DOHH2 (cell line): ENCODE data around the gene CABP4.

ENCODE experiments used
- CTCF ChIP-seq: fragments of 200-600 bp; sonication (generic); IDR thresholded peaks from one replicate; pipeline ENCODE4 v1.5.1; 2014; ENCODE audit warnings: antibody characterized with exemption, mild to moderate bottlenecking, low read depth, low read length; ENCODE audit not compliant: poor library complexity, severe bottlenecking
- EZH2phosphoT487 ChIP-seq: fragments of 200-600 bp; sonication (generic); IDR thresholded peaks from 2 replicates; pipeline ENCODE4 v1.6.1; 2017; ENCODE audit warnings: borderline replicate concordance, mild to moderate bottlenecking, antibody characterized with exemption, low read length, moderate library complexity, mixed read lengths

DNA sequence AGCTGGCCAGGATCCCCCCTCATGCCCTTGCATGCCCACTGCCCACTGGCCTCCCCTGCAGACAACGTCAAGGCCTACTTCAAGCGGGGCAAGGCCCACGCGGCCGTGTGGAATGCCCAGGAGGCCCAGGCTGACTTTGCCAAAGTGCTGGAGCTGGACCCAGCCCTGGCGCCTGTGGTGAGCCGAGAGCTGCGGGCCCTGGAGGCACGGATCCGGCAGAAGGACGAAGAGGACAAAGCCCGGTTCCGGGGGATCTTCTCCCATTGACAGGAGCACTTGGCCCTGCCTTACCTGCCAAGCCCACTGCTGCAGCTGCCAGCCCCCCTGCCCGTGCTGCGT lies 35.5 kb downstream of the CABP4 start:
- no peak for TF ChIP-seq CTCF
- no peak for TF ChIP-seq EZH2phosphoT487
